Activated naive CD4-positive, alpha-beta T cell treated with anti-CD3 and anti-CD28 coated beads, Interleukin-2, amount 50 U/mL, for 16 hours (primary cell): Measurements from ENCODE around the gene SLC39A8.
"Not testable (repeated sequence)": the region's sequence is repeated elsewhere in the genome, so short reads cannot be mapped to it uniquely, and the experiment has no call there.

Source experiments
- DNase-seq: peaks from one replicate; pipeline ENCODE4 v3.0.0-alpha.2; 2020

The SLC39A8 gene

DNA sequence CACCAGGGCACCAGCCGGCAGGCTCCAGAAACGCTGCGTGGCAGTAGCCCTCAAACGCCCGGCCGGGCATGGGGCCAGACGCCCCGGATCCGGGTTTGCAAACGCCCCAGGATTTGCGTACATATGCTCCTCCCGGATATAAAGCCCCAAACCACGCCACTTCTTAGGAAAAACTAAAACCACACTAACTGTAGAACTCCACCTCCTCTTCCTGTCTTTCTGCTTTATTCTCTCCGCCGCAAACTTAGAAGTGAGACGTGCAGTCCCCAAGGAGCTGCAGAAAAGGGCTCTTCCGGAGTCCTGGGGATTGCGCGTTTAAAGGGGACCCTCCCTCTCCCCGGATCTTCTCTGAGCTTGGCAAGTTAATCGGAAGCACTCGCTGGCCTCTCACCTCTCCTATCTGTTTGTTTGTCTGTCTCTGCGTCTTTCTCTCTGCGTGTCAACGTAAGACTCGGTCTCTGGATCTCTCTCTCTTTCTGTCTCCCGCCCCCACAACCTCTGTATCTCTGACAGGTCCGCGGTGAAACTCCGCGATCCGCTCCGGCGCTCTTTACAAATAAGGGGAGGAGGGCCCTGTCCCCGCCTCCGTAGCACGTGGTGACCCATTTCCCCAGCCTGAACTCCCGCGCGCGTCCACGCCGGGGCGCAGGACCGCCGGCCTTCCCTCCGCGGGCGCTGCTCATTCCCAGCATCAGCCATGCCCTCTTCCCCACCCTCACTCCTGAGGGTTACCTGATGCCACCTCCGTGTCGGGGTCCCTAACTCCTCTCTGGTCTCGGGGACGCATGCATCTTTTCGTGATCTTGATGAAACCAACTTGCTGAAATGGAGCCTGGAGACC, at the start of gene SLC39A8:
TSS of gene SLC39A8 (minus strand) at position 529 of the 841 bp plus-strand sequence. CDS start 820 bp downstream, outside the sequence.
- DNase-seq: peak; percentile 89

- no peak for DNase-seq
These were observed 46.9 kb upstream of the SLC39A8 start for GRCh38 chr4:102392033-102392744.

DNA sequence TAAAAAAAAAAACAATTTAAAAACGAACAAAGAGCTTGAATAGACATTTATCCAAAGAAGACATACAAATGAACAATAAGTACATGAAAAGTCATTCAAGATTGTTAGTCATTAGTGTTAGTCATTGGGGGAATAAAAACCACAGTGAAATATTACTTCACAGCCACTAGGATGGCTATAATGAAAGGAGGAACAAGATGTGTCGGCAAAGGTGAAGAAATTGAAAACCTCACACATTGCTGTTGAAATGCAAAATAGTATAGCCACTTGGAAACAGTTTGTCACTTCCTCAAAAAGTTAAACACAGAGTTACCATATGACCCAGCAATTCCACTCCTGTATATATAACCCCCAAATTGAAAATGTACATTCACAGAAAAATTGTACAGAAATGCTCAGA, 45.2 kb upstream of the SLC39A8 start:
- DNase-seq: no peak

DNA sequence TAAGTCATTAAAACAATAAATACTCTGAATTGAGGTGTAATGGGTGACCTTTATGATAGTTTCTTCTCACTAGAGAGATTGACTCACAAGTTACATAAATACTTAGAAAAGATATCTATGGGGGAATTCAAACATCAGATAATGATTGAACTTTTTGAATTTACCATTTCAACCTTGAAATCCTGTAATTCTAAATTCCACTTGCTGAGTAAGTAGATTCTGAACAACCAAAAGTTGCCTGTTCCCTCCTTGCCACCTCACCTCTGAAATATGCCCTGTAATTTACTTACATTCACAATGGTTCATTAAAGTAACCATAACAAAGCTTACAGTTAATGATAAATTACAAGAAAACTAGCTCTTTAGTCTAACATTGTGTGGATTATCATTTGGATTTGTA, 43.3 kb upstream of the SLC39A8 start:
- no peak for DNase-seq

DNA sequence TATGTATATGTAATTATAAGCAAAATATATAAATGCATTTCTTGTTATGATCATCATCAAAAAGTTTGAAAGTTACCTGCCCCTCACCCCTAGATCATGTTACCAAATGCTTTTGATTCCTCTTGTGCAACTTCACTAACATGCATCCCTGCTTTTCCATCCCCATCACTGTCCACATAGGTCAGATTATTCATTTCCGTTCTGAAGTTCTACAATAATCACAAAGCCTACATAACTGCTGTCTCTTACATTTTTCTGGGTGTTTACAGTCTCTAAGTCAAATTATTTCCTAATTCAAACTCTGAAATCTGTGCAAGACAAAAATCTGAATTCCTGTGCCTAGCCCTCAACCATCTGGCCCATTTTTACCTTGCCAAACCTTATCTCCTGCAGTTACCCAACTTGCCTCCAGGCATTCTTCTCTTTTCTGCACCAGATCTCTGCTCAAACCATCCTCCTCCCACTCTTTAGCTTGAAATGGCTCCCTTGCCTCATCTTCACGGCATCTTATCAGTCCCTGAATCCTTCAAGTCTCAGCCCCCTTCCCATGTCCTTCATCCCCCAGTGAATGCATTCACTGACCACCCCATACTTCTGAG, 42.4 kb upstream of the SLC39A8 start:
- DNase-seq: no peak

DNA sequence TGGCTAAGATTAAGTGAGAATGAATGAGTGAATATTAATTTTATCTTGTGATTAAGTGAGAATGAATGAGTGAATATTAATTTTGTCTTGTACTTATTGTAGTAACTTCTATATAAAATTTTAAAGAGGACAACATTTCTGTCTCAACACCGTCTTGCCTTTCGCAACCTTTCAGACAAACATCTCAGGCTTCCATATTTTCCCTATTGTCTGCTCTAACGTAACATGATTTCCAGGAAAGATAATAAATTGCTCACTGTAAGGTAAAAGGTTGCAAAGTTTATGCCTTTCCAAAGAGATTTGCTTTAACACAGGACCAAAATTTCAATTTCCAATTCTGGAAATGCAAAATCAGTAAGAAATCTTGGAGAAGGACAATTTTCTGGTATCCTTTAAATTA, 41.7 kb upstream of the SLC39A8 start:
- no peak for DNase-seq

DNA sequence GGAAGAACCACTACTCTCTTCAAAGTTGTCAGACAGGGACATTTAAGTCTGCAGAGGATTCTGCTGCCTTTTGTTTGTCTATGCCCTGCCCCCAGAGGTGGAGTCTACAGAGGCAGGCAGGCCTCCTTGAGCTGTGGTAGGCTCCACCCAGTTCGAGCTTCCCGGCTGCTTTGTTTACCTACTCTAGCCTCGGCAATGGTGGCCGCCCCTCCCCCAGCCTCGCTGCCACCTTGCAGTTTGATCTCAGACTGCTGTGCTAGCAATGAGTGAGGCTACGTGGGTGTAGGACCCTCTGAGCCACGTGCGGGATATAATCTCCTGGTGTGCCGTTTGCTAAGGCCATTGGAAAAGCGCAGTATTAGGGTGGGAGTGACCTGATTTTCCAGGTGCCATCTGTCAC, 35.0 kb upstream of the SLC39A8 start:
- not testable (repeated sequence) for DNase-seq

DNA sequence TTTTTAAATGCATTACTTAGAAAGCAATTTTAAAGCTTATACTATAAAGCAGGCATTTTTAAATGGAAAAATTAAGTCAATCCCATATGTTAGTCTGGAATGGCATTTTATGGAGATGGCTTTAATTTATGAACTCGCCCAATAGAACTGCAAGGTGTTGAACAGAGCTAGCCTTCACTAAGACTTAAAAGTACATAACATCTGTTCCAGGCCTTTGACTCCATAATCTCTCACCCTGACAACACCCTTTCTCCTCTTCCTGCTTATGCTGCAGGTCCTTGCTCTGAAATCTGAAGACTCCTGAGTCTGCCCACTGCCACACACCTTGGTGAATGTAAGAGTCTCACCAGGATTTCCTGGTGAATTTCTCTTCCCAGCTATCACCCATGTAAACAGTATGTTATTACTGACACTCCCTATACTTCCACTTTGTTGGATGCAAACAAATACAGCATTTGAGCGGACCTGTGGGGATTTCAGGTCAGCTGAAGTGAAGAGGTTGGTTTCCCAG, 17.7 kb upstream of the SLC39A8 start:
- no peak for DNase-seq

DNA sequence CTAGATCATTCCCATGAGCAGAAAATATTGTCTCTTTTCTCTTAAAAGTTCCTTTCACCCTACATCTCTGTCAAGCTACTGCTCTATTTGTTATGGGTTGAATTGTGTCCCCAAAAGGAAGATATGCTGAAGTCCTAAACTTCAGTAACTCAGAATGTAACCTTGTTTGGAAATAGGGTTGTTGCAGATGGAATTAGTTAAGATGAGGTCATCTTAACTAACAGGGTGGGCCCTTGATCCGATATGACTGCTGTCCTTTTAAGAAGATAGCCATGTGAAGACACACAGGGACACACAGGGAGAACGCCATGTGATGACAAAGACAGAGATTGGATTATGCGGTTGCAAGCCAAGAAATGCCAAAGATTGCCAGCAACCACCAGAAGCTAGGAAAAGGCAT, 12.8 kb upstream of the SLC39A8 start:
- no peak for DNase-seq

DNA sequence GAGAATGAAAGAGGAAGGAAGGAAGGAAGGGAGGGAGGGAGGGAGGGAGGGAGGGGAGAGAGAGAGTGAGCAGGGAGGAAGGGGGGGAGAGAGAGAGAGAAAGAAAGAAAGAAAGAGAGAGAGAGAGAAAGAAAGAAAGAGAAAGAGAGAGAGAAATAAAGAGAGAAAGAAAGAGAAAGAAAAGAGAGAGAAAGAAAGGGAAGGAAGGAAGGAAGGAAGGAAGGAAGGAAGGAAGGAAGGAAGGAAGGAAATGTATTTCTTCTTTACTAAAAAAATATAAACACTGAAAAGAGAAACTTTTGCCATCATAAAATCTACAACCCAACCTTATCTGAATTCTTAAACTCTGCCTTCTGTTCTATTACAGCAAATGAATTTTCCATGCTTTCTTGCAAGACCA, 12.4 kb upstream of the SLC39A8 start:
- DNase-seq: not testable (repeated sequence)

DNA sequence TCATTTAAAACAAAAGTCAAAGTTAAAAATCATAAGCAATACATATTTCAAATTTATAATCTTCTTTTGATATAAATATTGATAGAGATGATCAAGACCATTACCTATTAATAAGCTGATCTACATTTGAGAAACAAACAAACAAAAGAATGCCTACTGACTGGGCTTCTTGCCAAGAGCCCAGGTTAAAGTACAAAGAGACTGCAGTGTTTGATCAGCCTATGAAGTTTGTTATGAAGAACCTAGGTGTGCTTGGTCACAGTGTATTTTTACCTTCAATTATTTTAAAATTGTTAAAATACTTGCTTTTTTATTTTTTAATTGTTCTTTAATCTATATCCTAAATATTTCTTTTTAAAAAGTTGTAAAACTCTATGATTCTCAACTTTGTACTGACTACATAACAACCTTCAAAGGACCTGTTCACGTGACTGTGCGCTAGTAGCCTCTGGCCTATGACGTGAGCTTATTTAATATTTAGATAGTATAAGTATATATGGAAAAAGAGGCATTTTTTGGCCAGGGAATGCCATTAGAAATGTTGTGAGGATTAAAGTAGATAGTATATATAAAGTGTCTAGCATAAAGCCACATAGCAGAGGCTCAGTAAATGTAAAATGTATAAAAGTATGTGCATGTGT, 11.4 kb upstream of the SLC39A8 start:
- DNase-seq: no peak

- DNase-seq: no peak
These were observed 10.5 kb upstream of the SLC39A8 start for GRCh38 chr4:102355748-102356147.

DNA sequence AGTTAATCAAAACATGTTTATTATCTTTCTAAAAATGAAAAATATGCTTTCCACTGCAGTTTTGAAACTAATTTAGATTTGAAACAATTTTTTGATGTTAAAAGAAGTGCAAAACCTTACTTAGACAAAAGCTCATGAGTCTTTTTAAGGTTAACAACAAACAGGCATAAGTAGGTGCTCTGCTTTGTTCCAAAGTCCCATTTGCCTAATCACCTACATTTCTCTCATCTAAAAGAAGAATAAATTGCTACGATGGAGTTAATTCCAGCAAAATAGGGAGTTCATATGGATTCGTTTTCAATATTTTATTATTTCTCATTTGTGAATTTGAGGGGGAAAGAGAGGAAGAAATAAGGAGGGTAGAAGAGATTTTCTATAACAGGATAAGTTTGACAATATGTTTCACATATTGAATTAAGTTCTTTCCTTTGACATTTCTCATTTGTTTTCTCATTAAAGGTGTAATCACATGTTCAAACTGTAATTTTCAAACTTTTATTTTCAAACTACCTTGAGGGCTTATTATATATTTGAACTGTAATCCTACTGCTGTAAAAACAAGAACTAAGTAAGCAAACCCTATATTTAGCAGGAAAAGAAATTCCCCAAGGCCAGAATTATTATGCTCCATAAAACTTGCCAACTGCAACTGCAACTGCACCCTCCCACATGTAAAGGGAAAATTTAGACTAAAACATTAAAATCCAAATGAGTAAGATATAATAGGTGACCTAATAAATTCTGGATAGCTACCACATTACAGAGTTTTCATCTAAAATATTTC, 9.6 kb upstream of the SLC39A8 start:
- DNase-seq: no peak

GRCh38 chr4:102352781-102353180, 7.5 kb upstream of the SLC39A8 start:
- no peak for DNase-seq

- no peak for DNase-seq
These were observed 5.4 kb upstream of the SLC39A8 start for GRCh38 chr4:102350634-102351033.

DNA sequence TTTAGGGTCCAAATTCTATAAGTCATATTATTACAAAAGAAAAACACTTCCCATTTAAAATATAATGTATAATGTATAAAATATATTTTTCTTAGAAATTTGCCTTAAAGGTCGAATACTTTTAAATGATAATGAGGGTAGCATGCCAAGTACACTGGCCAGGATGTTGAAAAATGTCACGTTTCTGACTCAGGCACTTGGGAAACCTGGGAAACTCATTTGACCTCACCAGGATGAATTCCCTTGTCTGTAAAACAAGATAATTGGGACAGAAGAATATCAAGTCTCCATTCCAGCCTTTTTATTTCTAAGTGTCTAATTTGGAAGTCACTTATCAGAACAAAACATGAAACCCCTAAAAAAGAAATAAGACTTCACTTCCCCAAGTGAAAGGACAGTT, 3.4 kb upstream of the SLC39A8 start:
- no peak for DNase-seq

GRCh38 chr4:102345795-102346100, 466 bp upstream of the SLC39A8 start:
- DNase-seq: no peak

- peak; percentile 77 for DNase-seq
These were observed 745 bp downstream of the SLC39A8 start for GRCh38 chr4:102344520-102344953.

DNA sequence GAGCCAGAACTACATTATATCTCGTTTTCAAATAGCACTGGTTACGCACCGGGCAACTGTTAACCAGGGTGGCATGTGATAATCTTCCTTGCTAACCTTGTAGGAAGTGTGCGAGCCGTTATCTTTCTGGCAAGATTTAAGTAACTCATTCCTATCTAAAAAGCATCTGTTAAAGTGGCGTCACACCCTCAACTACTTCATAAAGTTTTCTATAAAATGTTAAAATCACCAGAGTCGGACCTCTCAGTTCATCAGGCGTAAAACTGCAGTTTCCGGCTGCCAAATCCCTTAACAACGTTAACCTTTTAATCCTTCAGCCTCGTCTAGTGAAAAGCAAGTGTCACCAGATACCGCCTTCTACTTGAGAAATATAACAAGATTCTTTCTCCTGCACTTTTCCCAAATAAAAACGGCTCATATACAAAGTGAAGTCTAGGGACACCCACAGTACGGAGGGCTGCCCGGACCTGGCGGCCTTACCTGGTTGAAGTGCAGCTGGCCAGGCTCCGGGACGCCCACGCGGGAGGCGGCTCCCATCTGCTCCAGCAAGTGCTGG, 1.2 kb downstream of the SLC39A8 start:
- peak; percentile 72 for DNase-seq

DNA sequence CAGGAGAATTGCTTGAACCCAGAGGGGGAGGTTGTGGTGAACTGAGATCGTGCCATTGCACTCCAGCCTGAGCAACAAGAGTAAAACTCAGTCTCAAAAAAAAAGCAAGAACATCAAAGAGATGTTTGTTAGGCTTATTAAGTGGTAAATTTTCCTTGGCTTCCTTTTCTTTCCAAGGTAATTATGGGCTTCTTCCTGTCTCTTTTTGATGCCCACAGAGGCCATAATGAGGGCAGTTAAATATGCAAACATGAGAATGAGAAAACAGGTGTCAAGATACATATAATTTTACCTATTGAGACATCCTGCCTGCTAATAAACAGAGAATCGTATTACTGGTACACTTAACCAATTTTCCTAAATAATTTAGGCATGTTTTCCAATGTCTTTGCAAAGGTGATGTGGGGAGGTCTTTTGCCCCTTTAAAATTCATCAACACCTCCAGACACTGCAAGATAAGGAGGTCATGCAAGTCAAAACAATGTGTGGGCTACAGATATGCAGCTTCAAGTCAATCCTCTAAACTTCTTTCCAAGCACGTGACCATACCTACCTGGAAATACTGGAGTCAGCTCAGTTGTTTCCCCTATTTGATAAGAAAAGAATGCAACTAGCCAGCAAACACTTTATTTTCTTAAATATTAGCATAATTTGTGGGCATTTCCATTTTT, 2.7 kb downstream of the SLC39A8 start:
- no peak for DNase-seq

- DNase-seq: no peak
These were observed 4.1 kb downstream of the SLC39A8 start for GRCh38 chr4:102341201-102341600.

DNA sequence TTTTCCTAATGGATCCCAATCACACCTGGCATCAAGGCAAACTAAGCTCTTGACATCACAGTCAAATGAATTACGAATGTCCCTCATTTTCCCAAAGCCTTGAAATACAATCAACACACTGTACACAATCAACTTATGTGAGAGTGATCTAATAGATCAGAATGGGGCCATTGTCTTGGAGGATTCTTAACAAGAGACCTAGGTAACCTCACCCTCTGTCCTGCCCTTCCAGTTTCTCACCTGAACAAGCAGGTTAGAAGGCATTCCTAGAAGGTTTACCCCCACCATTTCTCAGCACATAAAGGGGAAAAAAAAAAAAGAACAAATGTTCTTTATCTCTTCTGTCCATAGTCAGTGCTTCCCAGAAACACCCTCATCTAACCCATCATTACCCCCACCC, 6.3 kb downstream of the SLC39A8 start:
- no peak for DNase-seq
